ENCODE results near the gene MRPS11. TPM values are rescaled to one million over a fixed set of nuclear protein-coding genes. Genes with fewer than 3 reads are reported as not detected.
"Not testable (repeated sequence)": the region's sequence is repeated elsewhere in the genome, so short reads cannot be mapped to it uniquely, and the experiment has no call there.

MRPS11 gene
- total RNA-seq, 2 donors from 2014 or later = 66.6 to 66.9 TPM

GRCh38 chr15:88511161-88511560, 43.7 kb downstream of the MRPS11 start:
- no peak overlapping the region for H3K27ac Mint-ChIP-seq
- H3K36me3 Mint-ChIP-seq (ENCODE audit: insufficient read depth in 2 of 2) = peaks cover 0 to 2% of the 10 kb centered on the region in 2 donors
- no peak for ATAC-seq (replicated peaks in 1 of 2)
- no peak for DNase-seq
- peaks cover 7% of the 10 kb centered on the region for H3K4me1 Mint-ChIP-seq (ENCODE audit: low read depth)
- H3K4me3 Mint-ChIP-seq = no peak overlapping the region
- no peaks in the 10 kb centered on the region for H3K27me3 Mint-ChIP-seq (ENCODE audit: low read depth)
- no peaks in the 10 kb centered on the region for H3K9me3 Mint-ChIP-seq

DNA sequence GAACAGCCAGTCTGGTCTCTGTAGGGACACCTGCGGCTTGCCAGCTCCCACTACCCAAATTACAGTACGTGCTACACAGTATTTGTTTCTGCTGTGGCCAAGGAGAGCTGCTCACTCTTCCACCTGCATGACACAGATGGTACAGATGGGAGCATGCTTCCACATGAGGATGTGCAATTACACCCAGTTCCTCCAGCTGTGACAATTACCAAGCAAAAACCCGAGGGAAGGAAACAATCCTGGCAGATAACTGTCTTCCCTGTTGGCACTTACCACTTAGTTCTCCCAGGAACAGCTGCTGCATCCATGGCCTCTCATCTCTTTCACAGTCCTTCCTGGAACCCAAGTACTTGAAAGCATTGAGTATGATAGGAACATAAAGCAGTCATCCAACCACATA, 44.6 kb downstream of the MRPS11 start:
- no peaks in the 10 kb centered on the region for H3K27me3 Mint-ChIP-seq (ENCODE audit: low read depth)
- ATAC-seq (replicated peaks in 1 of 2) (no peak), DNase-seq (no peak)
- H3K9me3 Mint-ChIP-seq = no peaks in the 10 kb centered on the region
- no peak overlapping the region for H3K4me3 Mint-ChIP-seq
- H3K27ac Mint-ChIP-seq = no peak overlapping the region
- peaks cover 0 to 2% of the 10 kb centered on the region in 2 donors for H3K36me3 Mint-ChIP-seq (ENCODE audit: insufficient read depth in 2 of 2)
- peaks cover 7% of the 10 kb centered on the region for H3K4me1 Mint-ChIP-seq (ENCODE audit: low read depth)

GRCh38 chr15:88512601-88513000, 45.1 kb downstream of the MRPS11 start:
- Mint-ChIP-seq H3K4me1 (ENCODE audit: low read depth) (peaks cover 7% of the 10 kb centered on the region), H3K27me3 (ENCODE audit: low read depth) (no peaks in the 10 kb centered on the region), H3K4me3 (no peak overlapping the region), H3K36me3 (ENCODE audit: insufficient read depth in 2 of 2) (peaks cover 0 to 2% of the 10 kb centered on the region in 2 donors), H3K9me3 (no peaks in the 10 kb centered on the region), H3K27ac (no peak overlapping the region)
- DNase-seq (no peak), ATAC-seq (replicated peaks in 1 of 2) (no peak)

DNA sequence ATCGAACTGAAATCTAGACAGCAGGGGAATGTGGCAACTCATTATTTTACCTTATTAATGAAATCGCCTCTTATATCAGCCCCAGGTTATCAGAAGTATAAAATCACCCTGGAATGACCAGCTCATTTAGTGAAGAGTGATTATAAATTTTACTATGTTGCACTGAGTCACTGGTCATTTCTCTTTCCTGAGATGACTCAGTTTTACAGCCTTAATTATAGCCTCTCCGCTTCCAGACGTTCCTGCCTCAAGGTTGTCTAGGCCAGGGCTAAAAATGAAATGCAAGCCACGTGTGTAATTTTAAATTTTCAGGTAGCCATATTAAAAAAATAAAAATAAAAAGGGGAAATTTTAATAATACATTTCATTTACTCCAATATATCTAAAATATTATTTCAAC, 45.7 kb downstream of the MRPS11 start:
- no peak for ATAC-seq (replicated peaks in 1 of 2)
- Mint-ChIP-seq H3K4me1 (ENCODE audit: low read depth) (peaks cover 7% of the 10 kb centered on the region), H3K36me3 (ENCODE audit: insufficient read depth in 2 of 2) (peaks cover 0 to 2% of the 10 kb centered on the region in 2 donors), H3K9me3 (no peaks in the 10 kb centered on the region), H3K4me3 (no peak overlapping the region), H3K27me3 (ENCODE audit: low read depth) (no peaks in the 10 kb centered on the region), H3K27ac (no peak overlapping the region)
- no peak for DNase-seq

DNA sequence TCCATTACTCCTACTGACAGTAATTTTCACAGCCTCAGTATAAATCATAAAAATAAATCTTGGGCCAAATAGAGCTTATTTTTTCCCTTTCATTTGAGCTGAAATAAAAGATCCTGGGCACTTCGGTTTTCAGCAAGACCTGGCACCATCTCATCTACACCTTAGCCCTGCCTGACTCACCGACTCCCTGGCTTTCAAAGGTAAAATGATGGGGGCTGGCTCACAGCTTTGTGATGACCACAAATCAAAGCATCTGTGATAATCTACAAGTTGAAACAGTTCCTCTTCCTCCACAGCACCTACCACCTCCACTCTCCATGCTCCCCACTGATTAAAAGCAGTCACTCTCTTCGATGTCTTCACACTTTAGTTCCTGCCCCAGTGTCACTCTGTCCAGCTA, 51.4 kb downstream of the MRPS11 start:
- DNase-seq (no peak), ATAC-seq (replicated peaks in 1 of 2) (no peak)
- no peaks in the 10 kb centered on the region for H3K9me3 Mint-ChIP-seq
- H3K4me1 Mint-ChIP-seq (ENCODE audit: low read depth) = no peaks in the 10 kb centered on the region
- peaks cover 0 to 2% of the 10 kb centered on the region in 2 donors for H3K36me3 Mint-ChIP-seq (ENCODE audit: insufficient read depth in 2 of 2)
- no peak overlapping the region for H3K4me3 Mint-ChIP-seq
- no peaks in the 10 kb centered on the region for H3K27me3 Mint-ChIP-seq (ENCODE audit: low read depth)
- H3K27ac Mint-ChIP-seq = no peak overlapping the region

DNA sequence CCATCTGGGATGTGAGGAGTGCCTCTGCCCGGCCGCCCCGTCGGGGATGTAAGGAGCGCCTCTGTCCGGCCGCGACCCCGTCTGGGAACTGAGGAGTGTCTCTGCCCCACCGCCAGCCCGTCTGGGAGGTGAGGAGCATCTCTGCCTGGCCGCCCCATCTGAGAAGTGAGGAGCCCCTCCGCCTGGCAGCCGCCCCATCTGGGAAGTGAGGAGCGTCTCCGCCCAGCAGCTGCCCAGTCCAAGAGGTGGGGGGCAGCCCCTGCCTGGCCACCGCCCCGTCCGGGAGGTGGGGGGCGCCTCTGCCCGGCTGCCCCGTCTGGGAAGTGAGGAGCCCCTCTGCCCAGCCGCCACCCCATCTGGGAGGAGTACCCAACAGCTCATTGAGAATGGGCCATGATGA, 56.6 kb downstream of the MRPS11 start:
- not testable (repeated sequence) for H3K4me3 Mint-ChIP-seq; H3K27me3 Mint-ChIP-seq (ENCODE audit: low read depth); DNase-seq; H3K9me3 Mint-ChIP-seq; H3K27ac Mint-ChIP-seq; H3K4me1 Mint-ChIP-seq (ENCODE audit: low read depth); ATAC-seq (replicated peaks in 1 of 2)
- H3K36me3 Mint-ChIP-seq (ENCODE audit: insufficient read depth in 2 of 2) = peaks cover 0 to 14% of the 10 kb centered on the region in 2 donors

DNA sequence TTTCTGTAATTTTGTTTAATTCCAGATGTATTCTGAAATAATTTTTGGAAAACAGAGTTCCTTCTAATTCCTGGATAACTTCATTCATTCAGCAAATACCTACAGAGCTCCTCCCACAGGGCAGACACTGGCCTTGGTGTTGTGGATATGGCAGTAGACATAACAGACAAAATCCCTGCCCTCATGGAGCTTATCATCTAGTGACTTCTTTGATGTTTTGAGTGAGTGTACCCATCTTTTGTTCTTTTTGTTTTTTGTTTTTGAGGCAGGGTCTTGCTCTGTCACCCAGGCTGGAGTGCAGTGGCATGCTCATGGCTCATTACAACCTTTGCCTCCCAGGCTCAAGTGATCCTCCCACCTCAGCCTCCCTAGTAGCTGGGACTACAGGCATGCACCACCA, 57.9 kb downstream of the MRPS11 start:
- Mint-ChIP-seq H3K27ac (no peak overlapping the region), H3K27me3 (ENCODE audit: low read depth) (no peaks in the 10 kb centered on the region), H3K4me1 (ENCODE audit: low read depth) (no peaks in the 10 kb centered on the region), H3K4me3 (no peak overlapping the region), H3K9me3 (no peaks in the 10 kb centered on the region), H3K36me3 (ENCODE audit: insufficient read depth in 2 of 2) (peaks cover 0 to 14% of the 10 kb centered on the region in 2 donors)
- DNase-seq = no peak
- ATAC-seq (replicated peaks in 1 of 2) = no peak

- no peaks in the 10 kb centered on the region for H3K4me1 Mint-ChIP-seq (ENCODE audit: low read depth)
- no peak overlapping the region for H3K27ac Mint-ChIP-seq
- ATAC-seq (replicated peaks in 1 of 2) = no peak
- no peaks in the 10 kb centered on the region for H3K9me3 Mint-ChIP-seq
- DNase-seq = no peak
- peaks cover 1 to 14% of the 10 kb centered on the region in 2 donors for H3K36me3 Mint-ChIP-seq (ENCODE audit: insufficient read depth in 2 of 2)
- no peak overlapping the region for H3K4me3 Mint-ChIP-seq
- H3K27me3 Mint-ChIP-seq (ENCODE audit: low read depth) = no peaks in the 10 kb centered on the region
Measured at GRCh38 chr15:88526247-88526879, 58.9 kb downstream of the MRPS11 start.

- ATAC-seq (replicated peaks in 1 of 2) = no peak
- no peak for DNase-seq
- no peaks in the 10 kb centered on the region for H3K4me1 Mint-ChIP-seq (ENCODE audit: low read depth)
- no peak overlapping the region for H3K4me3 Mint-ChIP-seq
- no peaks in the 10 kb centered on the region for H3K27me3 Mint-ChIP-seq (ENCODE audit: low read depth)
- H3K27ac Mint-ChIP-seq = no peak overlapping the region
- H3K9me3 Mint-ChIP-seq = peaks cover 0 to 2% of the 10 kb centered on the region in 2 donors
- peaks cover 3 to 14% of the 10 kb centered on the region in 2 donors for H3K36me3 Mint-ChIP-seq (ENCODE audit: insufficient read depth in 2 of 2)
Measured at GRCh38 chr15:88529021-88529630, 61.6 kb downstream of the MRPS11 start.

Other genes with a start within 250 kb of the MRPS11 start
- gene NTRK3, start 211.0 kb upstream of the MRPS11 start, total RNA-seq = 1 to 10 TPM; 4.2 to 8.9 TPM
- gene MRPL46, start 320 bp upstream of the MRPS11 start, total RNA-seq = 10 to 100 TPM; 35.8 to 36.7 TPM
- 1 to 10 TPM; 2.0 to 3.4 TPM for gene DET1, start 79.0 kb downstream of the MRPS11 start, total RNA-seq
- gene AEN, start 153.6 kb downstream of the MRPS11 start, total RNA-seq = 100 to 1,000 TPM in 1 of 2 donors, 10 to 100 TPM in 1; 99.4 to 155 TPM
- 100 to 1,000 TPM; 102 to 215 TPM for gene ISG20, start 171.3 kb downstream of the MRPS11 start, total RNA-seq